HCT116 (cell line): ENCODE data around the gene GATAD2B. TPM values are rescaled to one million over a fixed set of nuclear protein-coding genes. Genes with fewer than 3 reads are reported as not detected.

Experiments
- ATAC-seq: fragments of 200-7000 bp; cut with Tn5 transposase; 2 replicates; pipeline ENCODE4 v1.9.1; 2020; ENCODE audit warnings: mild to moderate bottlenecking, moderate library complexity
- BruUV-seq: library from RNA; stranded (reverse); fragments of 400-500 nt; replicated peaks from 2 replicates; lab custom pipeline; 2021; lab: Mats Ljungman, UMichigan
- CTCF ChIA-PET: fragments of 300-600 bp; sonication (Branson Sonifier 250); formaldehyde crosslinking; loops from one replicate; lab custom pipeline; 2021; ENCODE audit warnings: antibody characterized with exemption; lab: Charles Lee
- POLR2A ChIA-PET: fragments of 300-600, 350-600 bp; sonication (Branson Sonifier 250); formaldehyde crosslinking; loops from one replicate; lab custom pipeline; 2021; ENCODE audit warnings: antibody characterized with exemption; lab: Charles Lee
- RAD21 ChIA-PET, 2 experiments: fragments of 300-600 bp; sonication (Branson Sonifier 250); formaldehyde crosslinking; loops; one replicate each; lab custom pipeline; 2023; ENCODE audit warnings: low total read pairs in 2 of 2; ENCODE audit not compliant: uncharacterized antibody in 2 of 2, unreplicated experiment in 2 of 2, low non-redundant PET in 1 of 2; lab: Charles Lee
- DNase-seq: peaks from one replicate; pipeline ENCODE4 v3.0.0-alpha.2; 2010; ENCODE audit warnings: low read depth, low spot score
- H2AFZ ChIP-seq: fragments of 200-600 bp; shearing (Covaris generic), sonication (generic); 2 replicates; pipeline ENCODE4 v1.6.1; 2017; ENCODE audit warnings: low read depth, mixed run types, mixed read lengths, antibody characterized with exemption, low read length; ENCODE audit not compliant: poor library complexity, severe bottlenecking
- H3K27ac ChIP-seq: 2 replicates; pipeline ENCODE4 v1.5.1; 2012; ENCODE audit warnings: low read depth, low read length
- H3K27me3 ChIP-seq: fragments of 200-600 bp; sonication (generic); 2 replicates; pipeline ENCODE4 v1.6.1; 2016; ENCODE audit warnings: mixed run types, low read length, mixed read lengths; ENCODE audit not compliant: insufficient read depth
- H3K36me3 ChIP-seq, 2 experiments: fragments of 200-500 bp in 1 of 2; fragments of 200-600 bp in 1 of 2; sonication (Bioruptor generic) in 1 of 2; sonication (generic) in 1 of 2; 2 replicates each; pipeline versions ENCODE4 v1.5.1 to v1.6.1; 2014 to 2016; ENCODE audit warnings: low read length in 2 of 2, inconsistent platforms in 1 of 2, mixed read lengths in 1 of 2, mixed run types in 1 of 2; ENCODE audit not compliant: insufficient read depth in 2 of 2, control insufficient read depth in 1 of 2
- H3K4me1 ChIP-seq, 2 experiments: fragments of 200-600 bp in 1 of 2; sonication (generic) in 1 of 2; 2 replicates each; pipeline versions ENCODE4 v1.5.1 to v1.6.1; 2012 to 2017; ENCODE audit warnings: low read length in 2 of 2, inconsistent platforms in 1 of 2, mild to moderate bottlenecking in 1 of 2, mixed read lengths in 1 of 2, mixed run types in 1 of 2, moderate library complexity in 1 of 2; ENCODE audit not compliant: insufficient read depth in 2 of 2, control insufficient read depth in 1 of 2
- H3K4me2 ChIP-seq: fragments of 200-600 bp; sonication (generic); 2 replicates; pipeline ENCODE4 v1.6.1; 2017; ENCODE audit warnings: mixed run types, low read length, mixed read lengths
- H3K4me3 ChIP-seq, 2 experiments: fragments of 200-600 bp in 1 of 2; sonication (generic) in 1 of 2; replicated peaks in 1 of 2; 2 replicates each; pipeline ENCODE4 v1.5.1; 2011 to 2016; ENCODE audit warnings: low read length in 2 of 2, control low read depth in 1 of 2, low read depth in 1 of 2, mild to moderate bottlenecking in 1 of 2, mixed read lengths in 1 of 2, mixed run types in 1 of 2
- H3K79me2 ChIP-seq: fragments of 200-600 bp; sonication (generic); 2 replicates; pipeline ENCODE4 v1.6.1; 2017; ENCODE audit warnings: mild to moderate bottlenecking, mixed run types, low read length, moderate library complexity, mixed read lengths; ENCODE audit not compliant: insufficient read depth
- H3K9ac ChIP-seq: fragments of 200-600 bp; sonication (generic); 2 replicates; pipeline ENCODE4 v1.6.1; 2016; ENCODE audit warnings: low read length, mixed read lengths
- H3K9me2 ChIP-seq: fragments of 200-600 bp; sonication (generic), shearing (Covaris generic); 2 replicates; pipeline ENCODE4 v1.6.1; 2017; ENCODE audit warnings: mixed run types, mild to moderate bottlenecking, moderate library complexity; ENCODE audit not compliant: insufficient read depth
- H3K9me3 ChIP-seq, 2 experiments: fragments of 200-500 bp in 1 of 2; fragments of 200-600 bp in 1 of 2; sonication (Bioruptor generic) in 1 of 2; sonication (generic) in 1 of 2; 2 replicates each; pipeline ENCODE4 v1.6.1; 2014 to 2017; ENCODE audit warnings: low read length in 2 of 2, mixed read lengths in 2 of 2, inconsistent platforms in 1 of 2, low read depth in 1 of 2, mild to moderate bottlenecking in 1 of 2, mixed run types in 1 of 2, moderate library complexity in 1 of 2; ENCODE audit not compliant: control insufficient read depth in 1 of 2, insufficient read depth in 1 of 2
- H4K20me1 ChIP-seq: fragments of 200-600 bp; sonication (generic), shearing (Covaris generic); 2 replicates; pipeline ENCODE4 v1.6.1; 2017; ENCODE audit warnings: mixed run types, mild to moderate bottlenecking, moderate library complexity; ENCODE audit not compliant: insufficient read depth
- CBX3 ChIP-seq: IDR thresholded peaks from 2 replicates; pipeline ENCODE4 v1.6.1; 2012; ENCODE audit warnings: low read depth
- CEBPB ChIP-seq: IDR thresholded peaks from 2 replicates; pipeline ENCODE4 v1.6.1; 2012; ENCODE audit warnings: low read depth
- EGR1 ChIP-seq: IDR thresholded peaks from 2 replicates; pipeline ENCODE4 v1.6.1; 2012; ENCODE audit warnings: low read depth
- EZH2phosphoT487 ChIP-seq: fragments of 200-600 bp; IDR thresholded peaks from 2 replicates; pipeline ENCODE4 v1.6.1; 2018; ENCODE audit warnings: antibody characterized with exemption, borderline replicate concordance
- FOSL1 ChIP-seq: IDR thresholded peaks from 2 replicates; pipeline ENCODE4 v1.6.1; 2012; ENCODE audit warnings: low read depth
- JUND ChIP-seq: IDR thresholded peaks from 2 replicates; pipeline ENCODE4 v1.6.1; 2012
- POLR2A ChIP-seq: IDR thresholded peaks from 2 replicates; pipeline ENCODE4 v1.7.0; 2011; ENCODE audit warnings: borderline replicate concordance; ENCODE audit not compliant: insufficient read depth, insufficient read length; ENCODE audit errors: extremely low read depth
- POLR2AphosphoS5 ChIP-seq: IDR thresholded peaks from 2 replicates; pipeline ENCODE4 v1.6.1; 2011; ENCODE audit warnings: mild to moderate bottlenecking, low read depth, low read length, moderate library complexity
- RAD21 ChIP-seq: IDR thresholded peaks from 2 replicates; pipeline ENCODE4 v1.6.1; 2012; ENCODE audit warnings: low read depth, mild to moderate bottlenecking
- TCF7L2 ChIP-seq: IDR thresholded peaks from 2 replicates; pipeline ENCODE4 v1.7.0; 2011; ENCODE audit warnings: borderline replicate concordance, inconsistent platforms; ENCODE audit not compliant: insufficient read depth, insufficient read length; ENCODE audit errors: extremely low read depth
- YY1 ChIP-seq: IDR thresholded peaks from 2 replicates; pipeline ENCODE4 v1.6.1; 2011; ENCODE audit warnings: low read length, low read depth, moderate library complexity, mild to moderate bottlenecking; ENCODE audit not compliant: insufficient replicate concordance; ENCODE audit errors: extremely low read depth
- ZNF274 ChIP-seq: fragments of 200-500 bp; sonication (Bioruptor generic); IDR thresholded peaks from 2 replicates; pipeline ENCODE4 v1.6.1; 2014; ENCODE audit warnings: mild to moderate bottlenecking, low read depth, low read length, inconsistent platforms
- intact Hi-C: fragments of 100-400 bp; cut with micrococcal nuclease; formaldehyde crosslinking; loops from 2 replicates; pipeline ENCODE4 v1.10.0; 2022
- total RNA-seq: library from RNA; stranded (reverse); gene quantifications from one replicate; pipeline ENCODE4 v1.2.1, GENCODE V29; 2021; ENCODE audit not compliant: unreplicated experiment
- TF ChIP-seq, protein P1 (sequence below): IDR thresholded peaks from 2 replicates; pipeline ENCODE4 v1.6.1; 2012
- TF ChIP-seq, protein P2 (sequence below): IDR thresholded peaks from 2 replicates; pipeline ENCODE4 v1.6.1; 2012; ENCODE audit warnings: low read depth

Gene GATAD2B
- total RNA-seq, 1 experiment from 2014 or later = 50.2 TPM

DNA sequence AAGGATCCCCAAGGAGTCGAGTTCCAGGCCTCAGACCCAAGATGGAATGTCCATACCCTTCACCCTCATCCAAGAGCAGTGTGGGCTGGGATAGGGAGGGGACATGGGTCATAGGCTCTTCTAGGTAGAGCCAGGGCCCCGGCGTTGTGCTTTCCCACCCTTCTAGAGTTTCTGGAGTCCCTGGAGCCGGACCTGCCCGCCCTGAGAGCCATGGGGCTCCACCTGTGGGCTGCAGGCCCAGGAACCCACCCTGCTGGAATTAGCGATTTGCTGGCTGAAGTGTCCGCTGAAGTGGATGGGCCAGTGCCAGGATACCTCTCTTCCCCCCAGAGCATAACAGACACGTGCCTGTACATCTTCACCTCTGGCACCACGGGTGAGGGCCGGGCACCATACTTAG, 146.4 kb downstream of the GATAD2B start:
- CTCF ChIA-PET = interaction anchor here (1.4 to 1.5 kb wide), 2 partner anchors 210 to 211 kb away, joined by 4 to 5 read pairs; partner anchors contain the start of gene RAB13
- Histone ChIP-seq H3K36me3 (peaks cover 0 to 21% of the 10 kb centered on the region in 2 experiments; a peak in 2 of 4 replicates), H3K4me2 (peak overlapping the region; percentile 87), H3K9ac (peak overlapping the region; percentile 79), H3K9me2 (no peaks in the 10 kb centered on the region), H3K27ac (peak overlapping the region; percentile 96), H3K27me3 (no peaks in the 10 kb centered on the region), H3K79me2 (no peaks in the 10 kb centered on the region), H3K4me3 (peak overlapping the region; percentile 68 to 85), H2AFZ (no peak overlapping the region), H4K20me1 (no peaks in the 10 kb centered on the region), H3K9me3 (no peaks in the 10 kb centered on the region), H3K4me1 (peaks cover 14 to 26% of the 10 kb centered on the region in 2 experiments)
- ATAC-seq = peak; percentile 21
- DNase-seq = no peak
- TF ChIP-seq JUND (no peak), RAD21 (no peak), FOSL1 (no peak), TCF7L2 (no peak), ZNF274 (no peak), EGR1 (no peak), EZH2phosphoT487 (no peak), CBX3 (no peak), POLR2A (no peak), CEBPB (no peak), YY1 (no peak), POLR2AphosphoS5 (no peak)
- TF ChIP-seq, protein P1, sequence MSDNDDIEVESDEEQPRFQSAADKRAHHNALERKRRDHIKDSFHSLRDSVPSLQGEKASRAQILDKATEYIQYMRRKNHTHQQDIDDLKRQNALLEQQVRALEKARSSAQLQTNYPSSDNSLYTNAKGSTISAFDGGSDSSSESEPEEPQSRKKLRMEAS = no peak
- TF ChIP-seq, protein P2, sequence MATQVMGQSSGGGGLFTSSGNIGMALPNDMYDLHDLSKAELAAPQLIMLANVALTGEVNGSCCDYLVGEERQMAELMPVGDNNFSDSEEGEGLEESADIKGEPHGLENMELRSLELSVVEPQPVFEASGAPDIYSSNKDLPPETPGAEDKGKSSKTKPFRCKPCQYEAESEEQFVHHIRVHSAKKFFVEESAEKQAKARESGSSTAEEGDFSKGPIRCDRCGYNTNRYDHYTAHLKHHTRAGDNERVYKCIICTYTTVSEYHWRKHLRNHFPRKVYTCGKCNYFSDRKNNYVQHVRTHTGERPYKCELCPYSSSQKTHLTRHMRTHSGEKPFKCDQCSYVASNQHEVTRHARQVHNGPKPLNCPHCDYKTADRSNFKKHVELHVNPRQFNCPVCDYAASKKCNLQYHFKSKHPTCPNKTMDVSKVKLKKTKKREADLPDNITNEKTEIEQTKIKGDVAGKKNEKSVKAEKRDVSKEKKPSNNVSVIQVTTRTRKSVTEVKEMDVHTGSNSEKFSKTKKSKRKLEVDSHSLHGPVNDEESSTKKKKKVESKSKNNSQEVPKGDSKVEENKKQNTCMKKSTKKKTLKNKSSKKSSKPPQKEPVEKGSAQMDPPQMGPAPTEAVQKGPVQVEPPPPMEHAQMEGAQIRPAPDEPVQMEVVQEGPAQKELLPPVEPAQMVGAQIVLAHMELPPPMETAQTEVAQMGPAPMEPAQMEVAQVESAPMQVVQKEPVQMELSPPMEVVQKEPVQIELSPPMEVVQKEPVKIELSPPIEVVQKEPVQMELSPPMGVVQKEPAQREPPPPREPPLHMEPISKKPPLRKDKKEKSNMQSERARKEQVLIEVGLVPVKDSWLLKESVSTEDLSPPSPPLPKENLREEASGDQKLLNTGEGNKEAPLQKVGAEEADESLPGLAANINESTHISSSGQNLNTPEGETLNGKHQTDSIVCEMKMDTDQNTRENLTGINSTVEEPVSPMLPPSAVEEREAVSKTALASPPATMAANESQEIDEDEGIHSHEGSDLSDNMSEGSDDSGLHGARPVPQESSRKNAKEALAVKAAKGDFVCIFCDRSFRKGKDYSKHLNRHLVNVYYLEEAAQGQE = no peak
- RAD21 ChIA-PET = interaction anchor here in 1 of 2 experiments (1.3 kb wide), 1 partner anchor 104 kb away, joined by 3 read pairs; no protein-coding TSS in a partner anchor
- POLR2A ChIA-PET = interaction anchor here (0.8 to 1.3 kb wide), 3 partner anchors 104 to 214 kb away, joined by 3 to 7 read pairs (median 5); partner anchors contain the start of genes CREB3L4 and RPS27
- intact Hi-C loops = loop anchor here (10.0 kb wide), 1 partner anchor 102 kb away; the partner anchor contains the start of genes ILF2 and NPR1
- no TSS peak for BruUV-seq
